Cardiac muscle cell (in vitro differentiated cells and primary cell): ENCODE data around the gene USP32. TPM values are rescaled to one million over a fixed set of nuclear protein-coding genes. Genes with fewer than 3 reads are reported as not detected.

Experiments used
- DNase-seq, 2 donors: peaks; one replicate each; pipeline versions ENCODE4 v3.0.0 to v3.0.0-alpha.2; 2010 to 2017; ENCODE audit warnings: low read depth in 1 of 2, low spot score in 1 of 2
- H3K27ac ChIP-seq: fragments of 200-600 bp; sonication (generic); 2 replicates; pipeline ENCODE4 v1.5.1; 2016
- H3K27me3 ChIP-seq: fragments of 200-600 bp; sonication (generic); 2 replicates; pipeline ENCODE4 v1.6.0; 2016; ENCODE audit warnings: control low read depth
- H3K36me3 ChIP-seq: fragments of 200-600 bp; sonication (generic); 2 replicates; pipeline ENCODE4 v1.5.1; 2016; ENCODE audit warnings: control low read depth
- H3K4me1 ChIP-seq: fragments of 200-600 bp; sonication (generic); 2 replicates; pipeline ENCODE4 v1.8.1; 2017; ENCODE audit warnings: low read depth, mild to moderate bottlenecking, mixed run types
- H3K4me3 ChIP-seq: fragments of 200-600 bp; sonication (generic); 2 replicates; pipeline ENCODE4 v1.5.1; 2016; ENCODE audit warnings: mild to moderate bottlenecking
- H3K9me3 ChIP-seq: fragments of 200-600 bp; sonication (generic); 2 replicates; pipeline ENCODE4 v1.5.1; 2017; ENCODE audit warnings: low read depth, mild to moderate bottlenecking, control low read depth
- CTCF ChIP-seq: IDR thresholded peaks from 2 replicates; pipeline ENCODE4 v1.5.1; 2012; ENCODE audit warnings: low read depth, mild to moderate bottlenecking, low read length
- polyA plus RNA-seq: library from polyadenylated mRNA; unstranded; fragments of >200 nt; fragmentation: Nextera tagmentation; extraction: Ambion mirVana; gene quantifications from 2 replicates; pipeline ENCODE4 v1.2.1, GENCODE V29; 2016
- total RNA-seq: library from RNA; depleted of rRNA; stranded (reverse); fragments of >200 nt; gene quantifications from 2 replicates; pipeline ENCODE4 v1.2.3, GENCODE V29; 2016

Gene USP32
- total and polyA plus RNA-seq, 2 experiments from 2014 or later, result 19.7 to 32.2 TPM

- Histone ChIP-seq H3K27ac (no peak overlapping the region), H3K36me3 (no peaks in the 10 kb centered on the region), H3K9me3 (no peaks in the 10 kb centered on the region), H3K4me1 (no peaks in the 10 kb centered on the region), H3K4me3 (no peak overlapping the region), H3K27me3 (no peaks in the 10 kb centered on the region)
- no peak for DNase-seq
- no peak for TF ChIP-seq CTCF
These were observed 22.2 kb downstream of the USP32 start for GRCh38 chr17:60369727-60370126.

- no peak for TF ChIP-seq CTCF
- Histone ChIP-seq H3K36me3 (no peaks in the 10 kb centered on the region), H3K4me1 (no peaks in the 10 kb centered on the region), H3K9me3 (no peaks in the 10 kb centered on the region), H3K27ac (no peak overlapping the region), H3K27me3 (no peaks in the 10 kb centered on the region), H3K4me3 (no peak overlapping the region)
- DNase-seq, result no peak
These were observed 28.1 kb downstream of the USP32 start for GRCh38 chr17:60363700-60364405.

- DNase-seq, result no peak
- Histone ChIP-seq H3K4me1 (no peaks in the 10 kb centered on the region), H3K27me3 (no peaks in the 10 kb centered on the region), H3K9me3 (no peaks in the 10 kb centered on the region), H3K4me3 (no peak overlapping the region), H3K27ac (no peak overlapping the region), H3K36me3 (no peaks in the 10 kb centered on the region)
- no peak for TF ChIP-seq CTCF
These were observed 29.6 kb downstream of the USP32 start for GRCh38 chr17:60362329-60362728.

- Histone ChIP-seq H3K4me3 (no peak overlapping the region), H3K36me3 (no peaks in the 10 kb centered on the region), H3K27me3 (no peaks in the 10 kb centered on the region), H3K27ac (no peak overlapping the region), H3K9me3 (no peaks in the 10 kb centered on the region), H3K4me1 (no peaks in the 10 kb centered on the region)
- no peak for DNase-seq
- TF ChIP-seq CTCF, result no peak
These were observed 30.0 kb downstream of the USP32 start for GRCh38 chr17:60361889-60362288.

GRCh38 chr17:60359415-60359814 lies 32.5 kb downstream of the USP32 start:
- DNase-seq, result no peak
- TF ChIP-seq CTCF, result no peak
- H3K4me1 ChIP-seq, result peaks cover 3% of the 10 kb centered on the region
- no peak overlapping the region for H3K27ac ChIP-seq
- H3K36me3 ChIP-seq, result no peaks in the 10 kb centered on the region
- no peak overlapping the region for H3K4me3 ChIP-seq
- no peaks in the 10 kb centered on the region for H3K9me3 ChIP-seq
- H3K27me3 ChIP-seq, result no peaks in the 10 kb centered on the region
